Stimulated activated CD4-positive, alpha-beta T cell treated with anti-CD3 and anti-CD28 coated beads, Interleukin-1b, Interleukin-23, amount 100 ng/mL, for 1 hour (primary cell): ENCODE measurements around the gene PRDM9.
"Not testable (repeated sequence)": the region's sequence is repeated elsewhere in the genome, so short reads cannot be mapped to it uniquely, and the experiment has no call there.

ENCODE experiments used
- DNase-seq, 2 donors: peaks; one replicate each; pipeline ENCODE4 v3.0.0-alpha.2; 2020; ENCODE audit warnings: low read depth in 2 of 2

Gene PRDM9

GRCh38 chr5:23507278-23507685, at the start of gene PRDM9:
Gene PRDM9 (plus strand): TSS chr5:23507609. CDS start chr5:23509034, 1,425 bp downstream.
- no peak for DNase-seq

- DNase-seq: no peak
Observed at GRCh38 chr5:23457780-23458179, 49.6 kb upstream of the PRDM9 start.

GRCh38 chr5:23459214-23459613, 48.2 kb upstream of the PRDM9 start:
- DNase-seq: no peak

- DNase-seq: no peak
Observed at GRCh38 chr5:23461576-23461975, 45.8 kb upstream of the PRDM9 start.

GRCh38 chr5:23466401-23466912, 41.0 kb upstream of the PRDM9 start:
- DNase-seq: no peak

GRCh38 chr5:23468658-23469057, 38.8 kb upstream of the PRDM9 start:
- no peak for DNase-seq

- DNase-seq: no peak
Observed at GRCh38 chr5:23473915-23474314, 33.5 kb upstream of the PRDM9 start.

GRCh38 chr5:23474315-23474714, 33.1 kb upstream of the PRDM9 start:
- no peak for DNase-seq

GRCh38 chr5:23476580-23476979, 30.8 kb upstream of the PRDM9 start:
- DNase-seq: no peak

- DNase-seq: no peak
Observed at GRCh38 chr5:23482642-23483041, 24.8 kb upstream of the PRDM9 start.

GRCh38 chr5:23483090-23483489, 24.3 kb upstream of the PRDM9 start:
- DNase-seq: no peak

GRCh38 chr5:23484096-23484495, 23.3 kb upstream of the PRDM9 start:
- no peak for DNase-seq

GRCh38 chr5:23486227-23486626, 21.2 kb upstream of the PRDM9 start:
- not testable (repeated sequence) for DNase-seq

- no peak for DNase-seq
Observed at GRCh38 chr5:23490993-23491392, 16.4 kb upstream of the PRDM9 start.

GRCh38 chr5:23494558-23494957, 12.9 kb upstream of the PRDM9 start:
- no peak for DNase-seq

GRCh38 chr5:23496576-23496975, 10.8 kb upstream of the PRDM9 start:
- no peak for DNase-seq

- DNase-seq: no peak
Observed at GRCh38 chr5:23506329-23507236, 826 bp upstream of the PRDM9 start.

- not testable (repeated sequence) for DNase-seq
Observed at GRCh38 chr5:23510434-23510833, 3.0 kb downstream of the PRDM9 start.

GRCh38 chr5:23522553-23522952, 15.1 kb downstream of the PRDM9 start:
- DNase-seq: no peak

GRCh38 chr5:23523031-23523430, 15.6 kb downstream of the PRDM9 start:
- no peak for DNase-seq

- no peak for DNase-seq
Observed at GRCh38 chr5:23523998-23524397, 16.6 kb downstream of the PRDM9 start.

GRCh38 chr5:23525751-23526150, 18.3 kb downstream of the PRDM9 start:
- DNase-seq: no peak

GRCh38 chr5:23526616-23527015, 19.2 kb downstream of the PRDM9 start:
- DNase-seq: not testable (repeated sequence)
